ENCODE measurements around the gene ZNF747.

DNA sequence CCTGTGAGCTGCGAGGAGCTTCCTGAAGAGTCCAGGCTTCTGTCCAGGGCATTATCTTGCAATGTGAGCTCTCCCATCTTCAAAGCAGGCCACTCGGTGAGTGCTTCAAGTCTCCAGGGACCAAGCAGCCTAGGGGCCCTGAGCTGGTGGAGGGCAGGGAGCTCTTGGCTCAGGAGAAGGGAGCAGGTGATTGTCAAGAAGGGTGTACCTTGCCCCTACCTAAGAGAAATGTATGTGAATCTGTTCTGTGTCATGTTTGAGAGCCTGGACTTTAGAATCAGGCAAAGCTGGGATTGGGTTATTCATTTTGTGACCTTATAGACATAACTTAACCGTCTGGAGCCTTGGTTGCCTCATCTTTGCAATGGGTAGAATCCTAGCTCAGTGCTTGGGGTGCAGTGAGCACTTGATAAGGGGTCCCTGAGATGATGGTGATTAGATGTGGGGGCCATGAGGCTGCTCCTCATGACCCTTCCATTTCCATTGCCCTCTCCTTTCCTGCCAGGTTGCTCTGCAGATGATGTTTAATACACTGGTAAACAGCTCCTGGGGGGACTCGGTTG is 24.2 kb downstream of the ZNF747 start:
- TF ChIP-seq, protein P1, sequence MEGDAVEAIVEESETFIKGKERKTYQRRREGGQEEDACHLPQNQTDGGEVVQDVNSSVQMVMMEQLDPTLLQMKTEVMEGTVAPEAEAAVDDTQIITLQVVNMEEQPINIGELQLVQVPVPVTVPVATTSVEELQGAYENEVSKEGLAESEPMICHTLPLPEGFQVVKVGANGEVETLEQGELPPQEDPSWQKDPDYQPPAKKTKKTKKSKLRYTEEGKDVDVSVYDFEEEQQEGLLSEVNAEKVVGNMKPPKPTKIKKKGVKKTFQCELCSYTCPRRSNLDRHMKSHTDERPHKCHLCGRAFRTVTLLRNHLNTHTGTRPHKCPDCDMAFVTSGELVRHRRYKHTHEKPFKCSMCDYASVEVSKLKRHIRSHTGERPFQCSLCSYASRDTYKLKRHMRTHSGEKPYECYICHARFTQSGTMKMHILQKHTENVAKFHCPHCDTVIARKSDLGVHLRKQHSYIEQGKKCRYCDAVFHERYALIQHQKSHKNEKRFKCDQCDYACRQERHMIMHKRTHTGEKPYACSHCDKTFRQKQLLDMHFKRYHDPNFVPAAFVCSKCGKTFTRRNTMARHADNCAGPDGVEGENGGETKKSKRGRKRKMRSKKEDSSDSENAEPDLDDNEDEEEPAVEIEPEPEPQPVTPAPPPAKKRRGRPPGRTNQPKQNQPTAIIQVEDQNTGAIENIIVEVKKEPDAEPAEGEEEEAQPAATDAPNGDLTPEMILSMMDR (conservative IDR thresholded peaks at IDR 0.05), result no peak
- TF ChIP-seq EZH2 (IDR thresholded peaks at IDR 0.05; ENCODE audit: low read depth), result no peak

Measured in PC-9 (cell line).